Fibroblast of the aortic adventitia (primary cell): ENCODE data around the gene CKAP2L. TPM values are rescaled to one million over a fixed set of nuclear protein-coding genes. Genes with fewer than 3 reads are reported as not detected.

Experiments used
- DNase-seq: peaks from one replicate; pipeline ENCODE4 v3.0.0-alpha.2; 2010; ENCODE audit warnings: low read depth
- H3K4me3 ChIP-seq: 2 replicates; pipeline ENCODE4 v1.5.1; 2011; ENCODE audit warnings: low read depth, mild to moderate bottlenecking, control low read depth, low read length, moderate library complexity
- total RNA-seq: library from RNA; depleted of rRNA; stranded (reverse); fragments of >200 nt; gene quantifications from 2 replicates; pipeline ENCODE4 v1.2.3, GENCODE V29; 2012; ENCODE audit warnings: low replicate concordance
- TF ChIP-seq, protein P1 (sequence below): IDR thresholded peaks from 2 replicates; pipeline ENCODE4 v1.5.1; 2011; ENCODE audit warnings: mild to moderate bottlenecking, low read length, control low read depth, inconsistent platforms; ENCODE audit not compliant: insufficient read depth

The CKAP2L gene
- total RNA-seq, 1 donor = 26.4 TPM

GRCh38 chr2:112765251-112765650 lies 842 bp upstream of the CKAP2L start:
- H3K4me3 ChIP-seq = peak overlapping the region; percentile 79
- TF ChIP-seq, protein P1, sequence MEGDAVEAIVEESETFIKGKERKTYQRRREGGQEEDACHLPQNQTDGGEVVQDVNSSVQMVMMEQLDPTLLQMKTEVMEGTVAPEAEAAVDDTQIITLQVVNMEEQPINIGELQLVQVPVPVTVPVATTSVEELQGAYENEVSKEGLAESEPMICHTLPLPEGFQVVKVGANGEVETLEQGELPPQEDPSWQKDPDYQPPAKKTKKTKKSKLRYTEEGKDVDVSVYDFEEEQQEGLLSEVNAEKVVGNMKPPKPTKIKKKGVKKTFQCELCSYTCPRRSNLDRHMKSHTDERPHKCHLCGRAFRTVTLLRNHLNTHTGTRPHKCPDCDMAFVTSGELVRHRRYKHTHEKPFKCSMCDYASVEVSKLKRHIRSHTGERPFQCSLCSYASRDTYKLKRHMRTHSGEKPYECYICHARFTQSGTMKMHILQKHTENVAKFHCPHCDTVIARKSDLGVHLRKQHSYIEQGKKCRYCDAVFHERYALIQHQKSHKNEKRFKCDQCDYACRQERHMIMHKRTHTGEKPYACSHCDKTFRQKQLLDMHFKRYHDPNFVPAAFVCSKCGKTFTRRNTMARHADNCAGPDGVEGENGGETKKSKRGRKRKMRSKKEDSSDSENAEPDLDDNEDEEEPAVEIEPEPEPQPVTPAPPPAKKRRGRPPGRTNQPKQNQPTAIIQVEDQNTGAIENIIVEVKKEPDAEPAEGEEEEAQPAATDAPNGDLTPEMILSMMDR = no peak
- no peak for DNase-seq

DNA sequence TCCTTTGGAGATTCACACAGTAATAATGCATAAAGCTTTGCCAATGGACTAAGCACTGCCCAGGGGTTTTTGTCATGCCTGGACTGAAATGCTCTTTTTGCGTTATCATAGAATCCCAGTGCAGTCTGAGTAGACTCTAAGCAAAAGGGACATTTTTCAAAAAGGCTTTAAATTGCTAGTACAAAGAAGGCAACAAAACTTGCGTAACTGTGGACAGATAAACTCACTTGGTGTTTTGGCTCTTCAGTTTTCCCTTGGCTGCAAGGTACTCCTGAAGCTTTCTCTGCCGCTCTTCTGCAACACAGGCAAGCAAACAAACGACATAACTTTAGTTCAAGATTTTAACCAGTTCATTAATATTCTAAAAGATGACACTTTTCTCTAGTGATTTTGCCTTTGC lies 2.1 kb downstream of the CKAP2L start:
- no peak overlapping the region for H3K4me3 ChIP-seq
- DNase-seq = no peak
- TF ChIP-seq, protein P1 = no peak

DNA sequence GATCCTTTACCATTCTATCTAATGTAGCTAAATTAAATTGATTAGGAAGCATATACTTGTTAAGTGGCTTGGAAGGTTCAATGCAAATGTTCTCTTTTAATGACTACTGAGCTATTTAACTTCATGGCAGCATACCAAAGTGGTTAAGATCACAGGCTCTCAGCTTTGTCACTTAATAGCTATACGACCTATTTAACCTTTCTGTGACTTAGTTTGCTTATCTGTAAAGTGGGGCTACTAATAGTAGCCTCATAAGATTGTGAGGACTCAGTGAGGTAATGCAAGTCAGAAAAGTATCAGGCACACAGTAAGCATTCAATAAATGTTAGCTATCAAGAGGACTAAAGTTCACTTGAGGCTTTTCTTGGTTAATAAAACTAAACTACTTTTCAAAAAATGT lies 4.3 kb downstream of the CKAP2L start:
- H3K4me3 ChIP-seq = no peak overlapping the region
- TF ChIP-seq, protein P1 = no peak
- no peak for DNase-seq

DNA sequence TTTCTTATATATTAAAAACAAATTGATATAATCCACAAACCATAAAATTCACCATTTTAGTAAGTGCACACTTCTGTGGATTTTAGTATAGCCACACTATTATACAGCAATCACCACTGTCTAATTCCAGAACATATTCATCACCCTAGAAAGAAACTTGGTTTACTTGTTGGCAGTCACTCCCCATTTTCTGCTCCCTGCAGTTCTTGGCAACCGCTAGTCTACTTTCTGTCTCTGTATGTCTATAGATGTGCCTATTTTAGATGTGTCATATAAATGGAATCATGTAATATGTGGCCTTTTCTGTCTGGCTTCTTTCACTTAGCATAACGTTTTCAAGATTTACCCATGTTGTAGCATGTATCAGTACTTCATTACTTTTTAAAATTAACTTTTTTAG lies 5.7 kb downstream of the CKAP2L start:
- TF ChIP-seq, protein P1 = no peak
- no peak overlapping the region for H3K4me3 ChIP-seq
- DNase-seq = peak; percentile 54

- TF ChIP-seq, protein P1 = no peak
- DNase-seq = no peak
- H3K4me3 ChIP-seq = no peak overlapping the region
Observed at GRCh38 chr2:112757265-112757664, 7.1 kb downstream of the CKAP2L start.

DNA sequence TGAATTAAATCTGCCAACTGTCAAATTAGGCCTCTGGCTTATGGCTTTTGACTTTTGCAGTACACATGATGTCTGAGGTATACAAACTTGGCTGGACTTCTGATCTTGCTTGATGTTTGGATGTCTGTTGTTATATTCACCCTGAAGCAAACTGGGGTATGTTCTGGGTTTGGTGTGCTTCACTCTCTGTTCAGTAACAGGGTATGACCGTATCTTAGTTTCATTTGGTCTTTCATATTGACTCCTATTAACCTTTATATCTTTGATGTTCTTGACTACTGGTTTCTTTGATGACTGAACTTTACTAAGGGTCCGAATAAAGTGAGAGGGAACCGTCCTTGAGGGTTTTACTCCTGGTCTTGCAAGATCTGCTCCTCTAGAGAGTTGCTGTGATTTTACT lies 8.2 kb downstream of the CKAP2L start:
- no peak overlapping the region for H3K4me3 ChIP-seq
- no peak for DNase-seq
- TF ChIP-seq, protein P1 = no peak

DNA sequence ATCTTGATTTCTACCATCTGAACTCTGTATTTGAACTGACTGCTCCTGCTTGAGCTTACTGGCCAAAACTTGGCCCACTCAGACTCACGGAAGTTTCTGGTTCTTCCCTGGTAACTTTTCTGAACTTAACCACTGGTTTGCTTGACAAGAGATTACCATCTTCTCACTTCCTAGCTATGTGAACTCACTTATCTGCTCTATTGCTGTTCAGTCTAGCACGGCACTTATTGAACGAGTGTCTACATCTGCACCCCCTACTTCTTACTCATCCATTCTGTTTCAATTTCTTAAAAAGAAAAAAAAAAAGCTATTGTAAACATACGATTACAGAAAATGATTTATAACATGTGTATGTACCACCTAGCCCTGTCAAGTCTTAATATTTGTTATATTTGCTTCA lies 9.0 kb downstream of the CKAP2L start:
- TF ChIP-seq, protein P1 = no peak
- no peak overlapping the region for H3K4me3 ChIP-seq
- DNase-seq = no peak
